Caco-2 (cell line): ENCODE results near the gene ARL3. TPM values are rescaled to one million over a fixed set of nuclear protein-coding genes. Genes with fewer than 3 reads are reported as not detected.

ENCODE experiments used
- BruUV-seq: library from RNA; stranded (reverse); fragments of 400-500 nt; replicated peaks from 2 replicates; lab custom pipeline; 2021; lab: Mats Ljungman, UMichigan
- CTCF ChIA-PET: fragments of 300-600 bp; sonication (Branson Sonifier 250); formaldehyde crosslinking; loops from one replicate; lab custom pipeline; 2022; ENCODE audit warnings: antibody characterized with exemption; lab: Charles Lee
- POLR2A ChIA-PET: fragments of 300-600 bp; sonication (Branson Sonifier 250); formaldehyde crosslinking; loops from one replicate; lab custom pipeline; 2022; ENCODE audit warnings: antibody characterized with exemption; lab: Charles Lee
- DNase-seq, 2 experiments: peaks; one replicate each; pipeline versions ENCODE4 v3.0.0 to v3.0.0-alpha.2; 2020 to 2022
- H3K27me3 ChIP-seq: replicated peaks from 2 replicates; pipeline ENCODE4 v1.6.0; 2011; ENCODE audit warnings: low read length; ENCODE audit not compliant: control insufficient read depth, insufficient read depth
- H3K36me3 ChIP-seq: 2 replicates; pipeline ENCODE4 v1.5.1; 2011; ENCODE audit warnings: low read length; ENCODE audit not compliant: control insufficient read depth, insufficient read depth
- H3K4me1 ChIP-seq: fragments of 250-450 bp; sonication (Bioruptor Pico); 2 replicates; pipeline ENCODE4 v1.5.1; 2020; ENCODE audit warnings: mild to moderate bottlenecking
- H3K4me3 ChIP-seq: 2 replicates; pipeline ENCODE4 v1.5.1; 2011; ENCODE audit warnings: low read depth, mild to moderate bottlenecking, control low read depth, low read length
- H3K9me3 ChIP-seq: fragments of 250-450 bp; sonication (Bioruptor Pico); 2 replicates; pipeline ENCODE4 v1.5.1; 2020; ENCODE audit warnings: mild to moderate bottlenecking, moderate library complexity
- H3K27ac Mint-ChIP-seq: one replicate; pipeline ENCODE4 v1.8.0; 2022; ENCODE audit warnings: mixed read lengths; ENCODE audit not compliant: unreplicated experiment
- H3K27me3 Mint-ChIP-seq: one replicate; pipeline ENCODE4 v1.8.0; 2022; ENCODE audit warnings: mixed read lengths; ENCODE audit not compliant: insufficient read depth, unreplicated experiment
- H3K36me3 Mint-ChIP-seq: one replicate; pipeline ENCODE4 v1.8.0; 2022; ENCODE audit warnings: mild to moderate bottlenecking, mixed read lengths; ENCODE audit not compliant: insufficient read depth, unreplicated experiment
- H3K4me1 Mint-ChIP-seq: one replicate; pipeline ENCODE4 v1.8.0; 2022; ENCODE audit warnings: low read depth, mixed read lengths; ENCODE audit not compliant: unreplicated experiment
- H3K4me3 Mint-ChIP-seq: one replicate; pipeline ENCODE4 v1.8.0; 2022; ENCODE audit warnings: mild to moderate bottlenecking, moderate library complexity, mixed read lengths; ENCODE audit not compliant: unreplicated experiment
- H3K9me3 Mint-ChIP-seq: one replicate; pipeline ENCODE4 v1.8.0; 2022; ENCODE audit warnings: mixed read lengths; ENCODE audit not compliant: unreplicated experiment
- intact Hi-C: fragments of 100-400 bp; cut with micrococcal nuclease; formaldehyde crosslinking; loops from one replicate; pipeline ENCODE4 v1.10.0; 2022; ENCODE audit not compliant: unreplicated experiment
- total RNA-seq: library from RNA; stranded (reverse); gene quantifications from 2 replicates; pipeline ENCODE4 v1.2.3, GENCODE V29; 2022
- TF ChIP-seq, protein P1 (sequence below), 2 experiments: fragments of 200-600 bp in 1 of 2; IDR thresholded peaks; 1 replicate in 1 of 2; 2 replicates in 1 of 2; pipeline versions ENCODE4 v1.5.1 to v1.8.0; 2011 to 2022; ENCODE audit warnings: antibody characterized with exemption in 1 of 2, control low read depth in 1 of 2, inconsistent platforms in 1 of 2, low read depth in 1 of 2, low read length in 1 of 2, mild to moderate bottlenecking in 1 of 2, moderate library complexity in 1 of 2; ENCODE audit not compliant: insufficient read depth in 1 of 2, severe bottlenecking in 1 of 2, unreplicated experiment in 1 of 2

Gene ARL3
- total RNA-seq, 1 experiment from 2014 or later = 7.8 TPM

DNA sequence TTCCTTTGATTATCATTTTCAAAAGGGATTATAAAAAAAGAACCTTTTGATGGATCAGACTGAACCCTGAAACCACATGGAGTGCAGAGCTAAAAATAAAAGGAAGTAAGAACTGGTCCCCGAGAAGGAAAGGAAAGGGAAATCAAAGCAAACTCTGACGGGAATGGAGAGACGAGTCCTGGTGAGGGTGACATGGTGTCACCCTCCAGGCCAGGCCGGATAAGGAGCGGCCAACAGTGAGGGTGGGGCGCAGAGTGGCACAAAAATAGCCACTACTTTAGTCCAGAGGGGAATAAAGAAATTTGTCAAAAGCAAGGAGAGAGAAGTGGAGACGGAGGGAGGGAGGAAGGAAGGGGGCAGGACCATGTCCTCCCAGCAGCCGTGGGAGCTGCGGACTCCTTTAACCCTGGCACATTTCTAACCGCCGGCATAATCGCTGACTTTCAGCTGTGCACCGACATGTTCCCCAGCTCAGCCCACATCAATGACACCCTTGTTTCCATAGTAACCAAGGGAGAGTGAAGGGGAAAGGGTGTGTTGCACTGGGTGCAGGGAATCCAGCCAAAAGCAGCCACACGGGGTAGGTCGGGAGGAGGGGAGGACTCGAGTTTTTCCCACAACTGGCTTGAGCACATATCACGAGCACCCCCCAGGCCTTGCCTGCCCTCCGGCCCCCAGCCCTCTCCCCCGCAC, 40.2 kb downstream of the ARL3 start:
- Histone ChIP-seq H3K4me1 (peaks cover 6% of the 10 kb centered on the region; the same call in 1 of the 2 replicates), H3K4me3 (no peak overlapping the region), H3K9me3 (no peaks in the 10 kb centered on the region), H3K27me3 (no peaks in the 10 kb centered on the region), H3K36me3 (no peaks in the 10 kb centered on the region)
- Mint-ChIP-seq H3K4me1 (no peaks in the 10 kb centered on the region), H3K9me3 (no peaks in the 10 kb centered on the region), H3K27ac (no peak overlapping the region), H3K4me3 (no peak overlapping the region), H3K27me3 (no peaks in the 10 kb centered on the region), H3K36me3 (no peaks in the 10 kb centered on the region)
- DNase-seq = no peak
- no TSS peak for BruUV-seq
- TF ChIP-seq, protein P1, sequence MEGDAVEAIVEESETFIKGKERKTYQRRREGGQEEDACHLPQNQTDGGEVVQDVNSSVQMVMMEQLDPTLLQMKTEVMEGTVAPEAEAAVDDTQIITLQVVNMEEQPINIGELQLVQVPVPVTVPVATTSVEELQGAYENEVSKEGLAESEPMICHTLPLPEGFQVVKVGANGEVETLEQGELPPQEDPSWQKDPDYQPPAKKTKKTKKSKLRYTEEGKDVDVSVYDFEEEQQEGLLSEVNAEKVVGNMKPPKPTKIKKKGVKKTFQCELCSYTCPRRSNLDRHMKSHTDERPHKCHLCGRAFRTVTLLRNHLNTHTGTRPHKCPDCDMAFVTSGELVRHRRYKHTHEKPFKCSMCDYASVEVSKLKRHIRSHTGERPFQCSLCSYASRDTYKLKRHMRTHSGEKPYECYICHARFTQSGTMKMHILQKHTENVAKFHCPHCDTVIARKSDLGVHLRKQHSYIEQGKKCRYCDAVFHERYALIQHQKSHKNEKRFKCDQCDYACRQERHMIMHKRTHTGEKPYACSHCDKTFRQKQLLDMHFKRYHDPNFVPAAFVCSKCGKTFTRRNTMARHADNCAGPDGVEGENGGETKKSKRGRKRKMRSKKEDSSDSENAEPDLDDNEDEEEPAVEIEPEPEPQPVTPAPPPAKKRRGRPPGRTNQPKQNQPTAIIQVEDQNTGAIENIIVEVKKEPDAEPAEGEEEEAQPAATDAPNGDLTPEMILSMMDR (IDR thresholded peaks at IDR 0.05; ENCODE audit: insufficient read depth in 1 of 2, low read depth in 1 of 2, low read length in 1 of 2, severe bottlenecking in 1 of 2, unreplicated experiment in 1 of 2) = no peak
- intact Hi-C loops = no loop called here
- CTCF ChIA-PET = no interaction called here
- POLR2A ChIA-PET = no interaction called here

DNA sequence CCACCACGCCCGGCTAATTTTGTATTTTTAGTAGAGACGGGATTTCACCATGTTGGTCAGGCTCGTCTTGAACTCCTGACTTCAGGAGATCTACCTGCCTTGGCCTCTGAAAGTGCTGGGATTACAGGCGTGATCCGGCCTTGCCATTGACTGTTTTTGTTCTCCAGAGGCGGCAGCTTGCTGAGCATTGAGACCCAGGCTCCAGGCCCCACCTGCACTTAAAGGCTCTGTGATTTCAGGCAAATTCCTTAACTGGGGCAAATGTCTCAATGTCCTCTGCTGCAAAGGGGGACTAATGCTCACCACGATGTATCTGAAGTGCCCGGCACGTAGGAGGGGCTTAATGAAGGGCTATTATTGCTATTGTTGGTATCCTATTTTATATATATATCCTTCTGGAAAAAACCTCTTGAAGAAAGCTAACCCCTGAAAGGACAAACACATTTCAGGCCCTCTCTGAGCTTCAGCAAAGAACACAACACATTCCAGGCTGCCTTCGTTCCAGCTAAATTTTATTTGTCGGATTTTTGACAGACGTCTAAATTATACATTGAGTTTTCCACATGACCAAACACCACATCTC, 40.9 kb downstream of the ARL3 start:
- H3K36me3 ChIP-seq = no peaks in the 10 kb centered on the region
- BruUV-seq = no TSS peak
- H3K4me3 ChIP-seq = no peak overlapping the region
- POLR2A ChIA-PET = no interaction called here
- H3K27me3 ChIP-seq = no peaks in the 10 kb centered on the region
- Mint-ChIP-seq H3K9me3 (no peaks in the 10 kb centered on the region), H3K36me3 (no peaks in the 10 kb centered on the region), H3K4me1 (no peaks in the 10 kb centered on the region), H3K27ac (no peak overlapping the region), H3K27me3 (no peaks in the 10 kb centered on the region), H3K4me3 (no peak overlapping the region)
- H3K4me1 ChIP-seq = peaks cover 6% of the 10 kb centered on the region; the same call in 1 of the 2 replicates
- no peaks in the 10 kb centered on the region for H3K9me3 ChIP-seq
- TF ChIP-seq, protein P1 (IDR thresholded peaks at IDR 0.05; ENCODE audit: insufficient read depth in 1 of 2, low read depth in 1 of 2, low read length in 1 of 2, severe bottlenecking in 1 of 2, unreplicated experiment in 1 of 2) = no peak
- CTCF ChIA-PET = no interaction called here
- intact Hi-C loops = no loop called here
- no peak for DNase-seq

DNA sequence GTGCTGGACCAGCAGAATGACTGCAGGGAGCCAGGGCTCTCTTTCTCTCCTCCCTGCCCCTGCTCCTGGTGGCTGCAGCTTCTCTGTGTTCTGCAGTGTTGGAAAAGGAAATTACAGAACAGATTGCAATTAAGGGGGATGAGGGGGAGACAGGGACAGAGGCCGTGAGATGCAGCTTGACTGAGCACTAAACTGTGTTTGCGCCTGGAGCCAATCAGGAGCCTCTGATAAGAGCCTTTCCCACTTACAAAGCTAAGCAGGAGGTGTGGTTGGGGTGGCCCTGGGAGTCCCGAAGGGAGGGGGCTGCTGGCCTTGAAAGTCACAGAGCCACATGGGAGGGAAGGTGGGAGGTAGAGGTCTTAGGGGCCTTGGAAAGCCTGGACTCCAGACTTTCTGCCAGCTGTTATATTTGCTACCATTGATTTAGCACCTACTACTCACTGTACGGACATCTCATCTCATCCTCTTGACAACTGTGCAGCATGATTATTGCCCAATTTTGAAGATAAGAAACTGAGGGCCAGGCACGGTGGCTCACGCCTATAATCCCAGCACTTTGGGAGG, 43.2 kb downstream of the ARL3 start:
- no peak overlapping the region for H3K4me3 Mint-ChIP-seq
- intact Hi-C loops = no loop called here
- Histone ChIP-seq H3K9me3 (no peaks in the 10 kb centered on the region), H3K27me3 (no peaks in the 10 kb centered on the region), H3K4me1 (peaks cover 6% of the 10 kb centered on the region; the same call in 1 of the 2 replicates), H3K36me3 (no peaks in the 10 kb centered on the region), H3K4me3 (no peak overlapping the region)
- ChIA-PET POLR2A (no interaction called here), CTCF (interaction anchor here (1.1 kb wide), 1 partner anchor 11 kb away, joined by 3 read pairs; no protein-coding TSS in a partner anchor)
- H3K9me3 Mint-ChIP-seq = no peaks in the 10 kb centered on the region
- no peaks in the 10 kb centered on the region for H3K4me1 Mint-ChIP-seq
- BruUV-seq = no TSS peak
- DNase-seq = no peak
- no peaks in the 10 kb centered on the region for H3K36me3 Mint-ChIP-seq
- TF ChIP-seq, protein P1 (IDR thresholded peaks at IDR 0.05; ENCODE audit: insufficient read depth in 1 of 2, low read depth in 1 of 2, low read length in 1 of 2, severe bottlenecking in 1 of 2, unreplicated experiment in 1 of 2) = no peak
- H3K27me3 Mint-ChIP-seq = no peaks in the 10 kb centered on the region
- H3K27ac Mint-ChIP-seq = no peak overlapping the region
